K562 (cell line): ENCODE measurements around the gene RGR. TPM values are rescaled to one million over a fixed set of nuclear protein-coding genes. Genes with fewer than 3 reads are reported as not detected.
A peak's percentile ranks its signal among the peaks of the same experiment; 100 is the strongest.

Source experiments
- ASH1L ChIP-seq: fragments of 450-650 bp; IDR thresholded peaks from 2 replicates; pipeline ENCODE4 v1.6.1; 2018; ENCODE audit warnings: borderline replicate concordance, mild to moderate bottlenecking, low read depth; ENCODE audit not compliant: partially characterized antibody
- BCOR ChIP-seq: fragments of 450-650 bp; IDR thresholded peaks from 2 replicates; pipeline ENCODE4 v1.6.1; 2016
- CBX3 ChIP-seq, 2 experiments: IDR thresholded peaks; 1 replicate in 1 of 2; 2 replicates in 1 of 2; pipeline ENCODE4 v1.6.1; 2012; ENCODE audit warnings: inconsistent platforms in 2 of 2, low read length in 2 of 2, borderline replicate concordance in 1 of 2, control low read depth in 1 of 2
- DIDO1 ChIP-seq: fragments of 450-650 bp; IDR thresholded peaks from 2 replicates; pipeline ENCODE4 v1.6.1; 2016; ENCODE audit warnings: low read depth, missing biosample characterization, missing genetic modification characterization
- DNMT1 ChIP-seq: fragments of 450-650 bp; IDR thresholded peaks from 2 replicates; pipeline ENCODE4 v1.6.1; 2016; ENCODE audit warnings: antibody characterized with exemption, mild to moderate bottlenecking
- E4F1 ChIP-seq: fragments of 250-450 bp; sonication (Bioruptor Pico); IDR thresholded peaks from 2 replicates; pipeline ENCODE4 v1.5.0; 2021; ENCODE audit warnings: mild to moderate bottlenecking, borderline replicate concordance
- FOXA1 ChIP-seq: fragments of 450-650 bp; IDR thresholded peaks from 2 replicates; pipeline ENCODE4 v1.6.1; 2016; ENCODE audit warnings: mild to moderate bottlenecking, borderline replicate concordance
- KLF10 ChIP-seq: fragments of 250-450 bp; sonication (Bioruptor Pico); IDR thresholded peaks from 2 replicates; pipeline ENCODE4 v1.6.1; 2021; ENCODE audit warnings: matching md5 sums
- MAX ChIP-seq: sonication (generic); formaldehyde crosslinking; IDR thresholded peaks from 2 replicates; pipeline ENCODE4 v1.9.0; 2022; ENCODE audit warnings: mild to moderate bottlenecking, missing genetic modification reagents
- MIER1 ChIP-seq: fragments of 450-650 bp; IDR thresholded peaks from 2 replicates; pipeline ENCODE4 v1.6.1; 2016; ENCODE audit warnings: antibody characterized with exemption, mild to moderate bottlenecking, low read depth
- PTBP1 ChIP-seq: fragments of 200-400 bp; formaldehyde crosslinking; IDR thresholded peaks from 2 replicates; pipeline ENCODE4 v1.6.1; 2017; ENCODE audit warnings: low read depth, low read length
- SRSF7 ChIP-seq: fragments of 200-400 bp; formaldehyde crosslinking; optimal IDR thresholded peaks from 2 replicates; pipeline ENCODE3; 2017; ENCODE audit warnings: mild to moderate bottlenecking, low read depth, low read length
- STAT6 ChIP-seq: sonication (generic); formaldehyde crosslinking; IDR thresholded peaks from 2 replicates; pipeline ENCODE4 v1.8.1; 2023; ENCODE audit warnings: mild to moderate bottlenecking, missing genetic modification reagents
- TAF7 ChIP-seq: fragments of 450-650 bp; IDR thresholded peaks from 2 replicates; pipeline ENCODE4 v1.6.1; 2016; ENCODE audit warnings: missing genetic modification characterization, missing compliant biosample characterization
- ZHX1 ChIP-seq: fragments of 150-350 bp; conservative IDR thresholded peaks from 2 replicates; pipeline ENCODE4 v1.6.1; 2014; ENCODE audit warnings: low read length
- ZNF24 ChIP-seq: fragments of 450-650 bp; IDR thresholded peaks from 2 replicates; pipeline ENCODE4 v1.6.1; 2016
- ZNF263 ChIP-seq: sonication (generic); formaldehyde crosslinking; IDR thresholded peaks from 2 replicates; pipeline ENCODE4 v1.8.0; 2022; ENCODE audit warnings: mild to moderate bottlenecking, missing genetic modification reagents, borderline replicate concordance
- ZNF655 ChIP-seq: fragments of 250-450 bp; sonication (Bioruptor Pico); IDR thresholded peaks from 2 replicates; pipeline ENCODE4 v1.5.0; 2021
- ZSCAN29 ChIP-seq: fragments of 450-650 bp; IDR thresholded peaks from 2 replicates; pipeline ENCODE4 v1.6.1; 2017
- polyA plus RNA-seq, 8 experiments: library from polyadenylated mRNA; depleted of rRNA in 4 of 8; stranded (reverse) in 5 of 8; unstranded in 3 of 8; fragments of >200 nt; fragmentation: Nextera tagmentation in 2 of 8; fragmentation: Illumina TruSeq in 1 of 8; extraction: Ambion mirVana in 2 of 8; extraction: Trizol in 1 of 8; gene quantifications; 2 replicates each; pipeline versions ENCODE4 v1.2.1 to v1.2.3, GENCODE V29; 2011 to 2014; ENCODE audit warnings: inconsistent platforms in 1 of 8, missing spikeins in 1 of 8
- total RNA-seq, 7 experiments: library from RNA; depleted of rRNA in 6 of 7; stranded (reverse); fragments of >200 nt in 6 of 7; fragmentation: Illumina TruSeq in 2 of 7; extraction: Trizol in 2 of 7; gene quantifications; 2 replicates each; pipeline versions ENCODE4 v1.2.1 to v1.2.3, GENCODE V29; 2011 to 2021; ENCODE audit warnings: low replicate concordance in 1 of 7

Gene RGR
- total and polyA plus RNA-seq, 9 of the 15 experiments (the other 6 are each of a cell fraction or from before 2014, with no cell fraction given): not detected

- TF ChIP-seq MAX (CRISPR knock-in tag): peak; percentile 60
- TF ChIP-seq ZNF24: no peak
- peak; percentile 100 for TF ChIP-seq ZNF263 (CRISPR knock-in tag)
- TF ChIP-seq KLF10: no peak
- TF ChIP-seq SRSF7: no peak
- no peak for TF ChIP-seq PTBP1
- TF ChIP-seq MIER1: peak; percentile 85
- peak in 1 of 2 experiments; percentile 83; a peak in 2 of 3 replicates for TF ChIP-seq CBX3 (IDR thresholded peaks at IDR 0.05; ENCODE audit: borderline replicate concordance in 1 of 2, low read length in 2 of 2)
- TF ChIP-seq FOXA1: no peak
- TF ChIP-seq E4F1: no peak
- no peak for TF ChIP-seq DNMT1
- peak; percentile 75; the same call in 1 of the 2 replicates for TF ChIP-seq BCOR
- no peak for TF ChIP-seq ZNF655 (CRISPR knock-in tag)
- no peak for TF ChIP-seq STAT6
- TF ChIP-seq DIDO1 (tag): no peak; the same call in 1 of the 2 replicates
- TF ChIP-seq TAF7 (tag): no peak
- no peak for TF ChIP-seq ZSCAN29
- TF ChIP-seq ASH1L: no peak
- TF ChIP-seq ZHX1: no peak
These were observed 48.7 kb downstream of the RGR start (continued) for GRCh38 chr10:84293574-84294016.
